GM15510 (cell line): ENCODE data around the gene FBXO17.

Experiments
- POLR2A ChIP-seq: IDR thresholded peaks from 3 replicates; pipeline ENCODE4 v1.6.1; 2011; ENCODE audit warnings: borderline replicate concordance; ENCODE audit not compliant: insufficient read length; ENCODE audit errors: extremely low read depth

Gene FBXO17

DNA sequence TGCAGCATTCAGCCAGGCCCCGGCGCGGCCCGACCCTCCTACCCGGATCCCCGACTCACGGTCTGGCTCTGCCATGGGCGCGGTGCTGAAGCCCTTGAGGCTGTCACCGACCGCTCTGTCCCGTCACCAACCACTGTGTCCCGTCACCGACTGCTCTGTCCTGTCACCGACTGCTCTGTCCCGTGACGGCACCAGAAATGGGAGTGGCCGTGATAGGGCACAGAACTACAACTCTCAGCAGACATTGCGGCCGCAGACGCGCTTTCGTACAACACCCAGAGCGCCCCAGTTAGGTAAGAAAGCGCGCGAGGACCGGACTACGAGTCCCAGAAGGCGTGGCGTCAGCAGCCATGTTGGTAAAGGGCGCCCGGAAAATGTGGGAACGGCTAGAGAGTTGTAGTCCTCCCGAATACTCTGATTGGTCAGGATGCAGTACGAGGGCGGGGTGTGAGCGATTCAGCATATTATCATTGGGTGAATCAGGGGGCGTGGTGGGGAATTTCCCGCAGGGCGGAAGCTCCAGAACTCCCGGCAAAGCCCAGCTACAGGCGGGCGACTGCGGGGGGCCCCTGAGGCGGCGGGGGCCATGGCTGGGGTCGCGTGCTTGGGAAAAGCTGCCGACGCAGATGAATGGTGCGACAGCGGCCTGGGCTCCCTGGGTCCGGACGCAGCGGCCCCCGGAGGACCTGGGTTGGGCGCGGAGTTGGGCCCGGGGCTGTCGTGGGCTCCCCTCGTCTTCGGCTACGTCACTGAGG is 75.9 kb downstream of the FBXO17 start, which contains the start of the genes NFKBIB and SIRT2:
NFKBIB (plus strand) TSS at position 523 of the 755 bp plus-strand sequence; CDS start at position 587, 64 bp downstream.
SIRT2 (minus strand) TSS at position 172 of the 755 bp plus-strand sequence; CDS start at position 75, 97 bp downstream.
- TF ChIP-seq POLR2A = peak; percentile 61

DNA sequence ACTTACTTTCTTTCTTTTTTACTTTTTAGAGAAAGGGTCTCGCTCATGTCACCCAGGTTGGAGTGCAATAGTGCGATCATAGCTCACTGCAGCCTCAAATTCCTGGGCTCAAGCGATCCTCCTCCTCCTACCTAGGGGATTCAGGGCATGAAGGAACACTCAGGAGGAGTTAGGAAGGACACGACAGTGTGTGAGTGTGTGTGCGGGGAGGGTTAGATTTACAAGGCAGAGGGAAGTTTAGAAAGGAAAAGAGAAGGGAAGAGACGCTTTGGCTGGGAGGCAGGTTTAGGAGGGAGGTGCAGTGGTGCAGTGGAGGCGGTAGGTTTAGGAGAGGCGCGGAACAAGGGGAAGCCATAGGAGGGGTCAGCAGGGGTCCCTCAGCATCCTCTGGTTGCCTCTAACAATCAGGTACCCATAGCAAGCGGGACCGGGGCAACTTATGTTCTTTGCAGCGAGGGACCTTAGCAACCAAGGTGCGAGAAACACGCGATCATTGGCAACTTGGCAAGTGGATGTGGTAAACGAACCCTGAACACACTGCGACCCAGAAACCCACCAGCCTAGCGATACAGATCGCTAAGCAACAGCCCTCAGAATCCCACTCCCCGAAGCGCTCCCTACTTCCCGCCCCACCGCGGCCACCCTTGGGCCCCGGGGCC is 76.6 kb downstream of the FBXO17 start:
- TF ChIP-seq POLR2A = no peak

DNA sequence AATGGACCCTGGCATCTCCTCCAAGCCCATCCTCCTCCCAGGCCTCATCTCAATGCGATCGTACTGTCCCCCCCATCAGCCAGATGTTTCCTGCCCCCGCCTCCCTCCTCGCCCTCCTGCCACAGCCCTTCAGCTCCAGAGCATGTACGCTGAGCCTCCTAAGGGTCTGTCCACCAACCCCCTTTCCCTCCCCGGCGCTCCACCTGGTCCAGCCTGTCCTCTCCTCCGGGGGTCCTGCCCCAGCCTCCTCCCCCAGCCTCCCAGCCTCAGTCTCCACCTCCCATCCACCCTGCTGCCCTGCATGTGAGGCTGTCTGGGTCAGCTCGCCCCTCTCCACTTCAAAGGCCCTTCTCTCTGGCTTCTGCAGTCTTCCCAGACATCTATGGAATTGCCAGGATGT is 80.6 kb downstream of the FBXO17 start:
- TF ChIP-seq POLR2A = no peak

DNA sequence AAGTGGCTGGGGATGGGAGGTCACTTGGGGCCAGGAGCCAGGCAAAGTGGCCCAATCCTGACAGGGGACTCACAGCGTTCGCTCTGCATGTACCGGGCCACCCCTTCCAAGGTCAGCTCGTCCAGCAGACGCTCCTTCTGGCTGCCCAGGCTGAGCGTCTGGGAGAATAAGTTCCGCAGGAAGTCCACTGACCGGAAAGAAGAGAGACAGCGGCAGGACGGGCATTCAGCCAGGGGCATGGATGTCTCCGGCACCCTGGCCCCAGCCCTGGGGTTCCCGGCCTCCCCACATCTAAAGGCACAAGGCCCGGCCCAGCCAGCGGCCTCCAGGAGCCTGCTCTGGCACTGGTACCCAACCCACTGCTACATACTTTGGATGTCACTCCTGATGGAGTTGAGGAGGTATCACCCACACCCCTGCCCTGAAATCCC is 82.2 kb downstream of the FBXO17 start:
- no peak for TF ChIP-seq POLR2A

DNA sequence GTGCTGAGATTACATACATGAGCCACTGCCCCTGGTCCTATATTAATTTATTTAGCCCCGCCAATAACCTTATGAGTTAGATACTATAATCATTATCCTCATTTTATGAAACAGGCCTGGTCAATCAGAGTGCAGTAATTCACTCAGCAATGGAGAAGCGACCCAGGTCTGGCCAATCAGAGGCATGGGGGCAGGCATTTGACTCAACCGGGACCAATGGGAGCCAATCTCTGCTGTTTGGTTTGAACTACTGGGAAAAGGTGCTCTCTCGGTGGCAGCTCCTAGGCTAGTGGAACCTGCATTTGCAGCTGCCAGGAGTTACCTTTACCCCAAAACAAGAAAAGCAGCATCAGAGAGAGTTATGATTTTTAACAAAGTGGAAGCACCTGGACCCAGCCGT is 82.7 kb downstream of the FBXO17 start:
- no peak for TF ChIP-seq POLR2A

DNA sequence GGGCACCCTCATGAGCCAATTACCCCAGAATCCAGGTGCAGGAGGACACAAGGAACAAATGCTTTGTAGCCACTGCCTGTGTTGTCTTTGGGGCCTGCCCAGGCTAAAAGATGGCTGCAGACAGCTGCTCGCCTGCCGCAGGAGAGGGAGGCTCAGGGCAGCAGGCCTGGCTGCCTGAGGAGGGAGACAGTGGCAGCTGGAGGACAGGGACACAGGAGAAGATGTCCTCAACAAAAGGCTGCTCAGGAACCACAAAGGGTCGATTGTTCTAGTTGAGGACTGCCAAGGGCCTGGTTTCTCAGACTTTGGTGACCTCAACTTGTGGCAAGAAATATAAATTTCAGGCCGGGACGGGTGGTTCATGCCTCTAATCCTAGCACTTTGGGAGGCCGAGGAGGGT is 83.8 kb downstream of the FBXO17 start:
- TF ChIP-seq POLR2A = no peak
